ENCODE data around the gene PEX16.

PEX16 gene

GRCh38 chr11:45917623-45918330 is at the start of gene PEX16:
TSS of gene PEX16 (minus strand) at chr11:45917877. CDS start at chr11:45917811, 66 bp downstream.
- peak; percentile 100 for DNase-seq (ENCODE audit: low read depth)
- Histone ChIP-seq H3K9ac (ENCODE audit: low read length) (peak within 1 kb of the TSS; percentile 100), H3K36me3 (ENCODE audit: control insufficient read depth, insufficient read depth, low read length, severe bottlenecking) (peaks cover 31% of the 10 kb centered on the region), H3K27me3 (replicated peaks; ENCODE audit: control insufficient read depth, insufficient read depth, low read length) (no peaks in the 10 kb centered on the region), H3K4me1 (ENCODE audit: control insufficient read depth, insufficient read depth, low read length) (peaks cover 12% of the 10 kb centered on the region), H3K4me3 (ENCODE audit: low read length) (peak within 1 kb of the TSS; percentile 100), H3K9me3 (ENCODE audit: control insufficient read depth, low read length) (no peaks in the 10 kb centered on the region)

DNA sequence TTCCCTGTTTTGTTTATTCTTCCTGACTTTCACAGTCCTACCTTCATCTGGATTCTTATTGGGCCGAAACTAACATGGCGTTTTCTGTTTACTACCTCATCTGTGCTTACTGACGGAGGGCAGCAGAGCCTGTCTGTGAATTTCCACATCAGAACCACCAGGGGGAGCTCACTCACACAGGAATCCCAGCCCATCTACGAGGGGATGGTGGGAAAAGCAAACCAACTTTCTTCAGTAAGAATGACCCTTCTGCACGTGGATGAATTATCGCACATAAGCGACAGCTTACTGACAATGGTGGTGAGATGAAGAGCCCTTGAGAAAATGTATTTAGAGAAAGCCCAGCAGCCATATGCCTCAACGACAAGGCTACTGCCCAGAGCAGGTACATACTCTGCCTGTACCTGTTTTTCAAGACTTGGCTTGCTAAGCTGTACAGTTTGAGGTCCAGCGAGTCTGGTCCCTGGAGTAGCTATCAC is 47.3 kb upstream of the PEX16 start:
- H3K4me1 ChIP-seq (ENCODE audit: control insufficient read depth, insufficient read depth, low read length), result peaks cover 24% of the 10 kb centered on the region
- H3K36me3 ChIP-seq (ENCODE audit: control insufficient read depth, insufficient read depth, low read length, severe bottlenecking), result peaks cover 52% of the 10 kb centered on the region

DNA sequence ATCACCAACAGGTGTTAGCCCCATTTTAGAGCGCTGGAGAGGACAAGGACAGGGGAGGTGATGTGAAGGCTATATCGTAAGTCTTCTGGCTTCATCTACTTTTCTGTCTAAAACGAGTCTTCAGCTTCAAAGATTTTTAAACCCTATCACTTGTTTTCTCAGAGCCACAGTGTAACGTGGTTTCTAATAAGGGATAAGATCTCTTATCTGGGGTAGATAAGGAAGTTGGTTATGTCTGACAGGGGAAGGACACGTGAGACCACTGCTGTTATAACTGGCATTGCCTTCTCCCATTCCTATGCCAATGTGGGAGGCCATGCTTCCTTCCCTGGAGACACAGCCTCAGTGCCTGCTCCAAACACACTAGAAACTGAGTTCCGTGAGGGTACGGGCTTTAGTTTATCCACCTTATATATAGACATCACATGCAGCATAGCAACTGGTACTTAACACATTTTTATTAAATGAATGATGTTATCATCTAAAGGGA is 44.1 kb upstream of the PEX16 start:
- H3K4me3 ChIP-seq (ENCODE audit: low read length), result no peak overlapping the region
- H3K4me1 ChIP-seq (ENCODE audit: control insufficient read depth, insufficient read depth, low read length), result peaks cover 23% of the 10 kb centered on the region
- H3K9me3 ChIP-seq (ENCODE audit: control insufficient read depth, low read length), result peaks cover 5% of the 10 kb centered on the region
- no peaks in the 10 kb centered on the region for H3K27me3 ChIP-seq (replicated peaks; ENCODE audit: control insufficient read depth, insufficient read depth, low read length)
- peaks cover 28% of the 10 kb centered on the region for H3K36me3 ChIP-seq (ENCODE audit: control insufficient read depth, insufficient read depth, low read length, severe bottlenecking)
- H3K9ac ChIP-seq (ENCODE audit: low read length), result no peak overlapping the region
- no peak for DNase-seq (ENCODE audit: low read depth)

More for the DNA sequence above, 47.3 kb upstream of the PEX16 start:
- Histone ChIP-seq H3K9ac (ENCODE audit: low read length) (peak overlapping the region; percentile 28), H3K27me3 (replicated peaks; ENCODE audit: control insufficient read depth, insufficient read depth, low read length) (no peaks in the 10 kb centered on the region), H3K9me3 (ENCODE audit: control insufficient read depth, low read length) (no peaks in the 10 kb centered on the region), H3K4me3 (ENCODE audit: low read length) (no peak overlapping the region)
- DNase-seq (ENCODE audit: low read depth), result peak; percentile 89

GRCh38 chr11:45960387-45961095 is 42.9 kb upstream of the PEX16 start:
- H3K9ac ChIP-seq (ENCODE audit: low read length), result peak overlapping the region; percentile 28
- H3K4me1 ChIP-seq (ENCODE audit: control insufficient read depth, insufficient read depth, low read length), result peaks cover 23% of the 10 kb centered on the region
- H3K4me3 ChIP-seq (ENCODE audit: low read length), result peak overlapping the region; percentile 38
- peaks cover 5% of the 10 kb centered on the region for H3K9me3 ChIP-seq (ENCODE audit: control insufficient read depth, low read length)
- peaks cover 21% of the 10 kb centered on the region for H3K36me3 ChIP-seq (ENCODE audit: control insufficient read depth, insufficient read depth, low read length, severe bottlenecking)
- peak; percentile 29 for DNase-seq (ENCODE audit: low read depth)
- H3K27me3 ChIP-seq (replicated peaks; ENCODE audit: control insufficient read depth, insufficient read depth, low read length), result no peaks in the 10 kb centered on the region

DNA sequence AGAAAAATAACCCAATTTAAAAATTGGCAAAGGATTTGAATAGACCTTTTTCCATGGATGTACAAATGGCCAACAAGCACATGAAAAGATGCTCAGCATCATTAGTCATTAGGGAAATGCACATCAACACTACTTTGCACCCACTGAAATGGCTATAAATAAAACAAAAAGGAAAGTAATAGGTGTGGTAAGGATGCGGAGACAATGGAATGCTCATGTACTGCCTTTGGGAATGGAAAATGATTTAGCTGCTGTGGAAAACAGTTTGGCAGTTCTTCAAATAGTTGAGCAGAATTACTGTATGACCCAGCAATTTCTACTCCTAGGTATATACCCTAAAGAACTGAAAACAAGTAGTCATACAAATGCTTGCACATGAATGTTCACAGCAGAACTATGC is 42.2 kb upstream of the PEX16 start:
- DNase-seq (ENCODE audit: low read depth), result no peak

GRCh38 chr11:45949992-45950407 is 32.3 kb upstream of the PEX16 start:
- DNase-seq (ENCODE audit: low read depth), result no peak
- no peaks in the 10 kb centered on the region for H3K9me3 ChIP-seq (ENCODE audit: control insufficient read depth, low read length)
- peaks cover 65% of the 10 kb centered on the region for H3K36me3 ChIP-seq (ENCODE audit: control insufficient read depth, insufficient read depth, low read length, severe bottlenecking)
- no peak overlapping the region for H3K4me3 ChIP-seq (ENCODE audit: low read length)
- no peaks in the 10 kb centered on the region for H3K27me3 ChIP-seq (replicated peaks; ENCODE audit: control insufficient read depth, insufficient read depth, low read length)
- H3K4me1 ChIP-seq (ENCODE audit: control insufficient read depth, insufficient read depth, low read length), result peaks cover 12% of the 10 kb centered on the region
- H3K9ac ChIP-seq (ENCODE audit: low read length), result no peak overlapping the region

More for the DNA sequence above, 42.2 kb upstream of the PEX16 start:
- H3K9ac ChIP-seq (ENCODE audit: low read length), result no peak overlapping the region
- peaks cover 5% of the 10 kb centered on the region for H3K9me3 ChIP-seq (ENCODE audit: control insufficient read depth, low read length)
- H3K4me1 ChIP-seq (ENCODE audit: control insufficient read depth, insufficient read depth, low read length), result peaks cover 23% of the 10 kb centered on the region
- H3K27me3 ChIP-seq (replicated peaks; ENCODE audit: control insufficient read depth, insufficient read depth, low read length), result no peaks in the 10 kb centered on the region
- peak overlapping the region; percentile 38 for H3K4me3 ChIP-seq (ENCODE audit: low read length)
- H3K36me3 ChIP-seq (ENCODE audit: control insufficient read depth, insufficient read depth, low read length, severe bottlenecking), result peaks cover 17% of the 10 kb centered on the region

DNA sequence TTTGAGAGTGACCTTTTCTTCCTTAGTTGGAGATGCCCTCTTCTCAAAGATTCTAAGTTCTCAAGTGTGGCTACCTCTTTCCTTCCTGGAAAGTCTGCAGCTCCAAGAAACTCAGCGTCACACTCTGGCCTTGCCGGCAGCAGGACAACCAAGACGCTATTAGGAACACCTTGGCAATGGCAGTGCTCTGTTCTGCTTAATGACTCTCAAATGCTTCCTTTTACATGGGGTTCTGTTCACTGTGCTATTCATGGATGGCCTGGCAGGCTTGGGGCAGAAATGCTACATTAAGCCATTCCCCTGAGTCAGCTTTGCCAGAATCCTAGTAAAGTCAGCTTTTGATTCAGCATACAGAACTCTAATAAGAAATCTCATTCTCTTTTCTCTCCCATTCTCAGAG is 30.7 kb upstream of the PEX16 start:
- H3K9ac ChIP-seq (ENCODE audit: low read length), result no peak overlapping the region
- DNase-seq (ENCODE audit: low read depth), result no peak
- peaks cover 12% of the 10 kb centered on the region for H3K4me1 ChIP-seq (ENCODE audit: control insufficient read depth, insufficient read depth, low read length)
- H3K4me3 ChIP-seq (ENCODE audit: low read length), result no peak overlapping the region
- peaks cover 74% of the 10 kb centered on the region for H3K36me3 ChIP-seq (ENCODE audit: control insufficient read depth, insufficient read depth, low read length, severe bottlenecking)
- no peaks in the 10 kb centered on the region for H3K9me3 ChIP-seq (ENCODE audit: control insufficient read depth, low read length)
- H3K27me3 ChIP-seq (replicated peaks; ENCODE audit: control insufficient read depth, insufficient read depth, low read length), result no peaks in the 10 kb centered on the region

GRCh38 chr11:45947885-45948284 is 30.2 kb upstream of the PEX16 start:
- H3K4me3 ChIP-seq (ENCODE audit: low read length), result no peak overlapping the region
- no peaks in the 10 kb centered on the region for H3K27me3 ChIP-seq (replicated peaks; ENCODE audit: control insufficient read depth, insufficient read depth, low read length)
- H3K4me1 ChIP-seq (ENCODE audit: control insufficient read depth, insufficient read depth, low read length), result peaks cover 12% of the 10 kb centered on the region
- no peak for DNase-seq (ENCODE audit: low read depth)
- peaks cover 72% of the 10 kb centered on the region for H3K36me3 ChIP-seq (ENCODE audit: control insufficient read depth, insufficient read depth, low read length, severe bottlenecking)
- no peak overlapping the region for H3K9ac ChIP-seq (ENCODE audit: low read length)
- H3K9me3 ChIP-seq (ENCODE audit: control insufficient read depth, low read length), result no peaks in the 10 kb centered on the region

- Histone ChIP-seq H3K4me1 (ENCODE audit: control insufficient read depth, insufficient read depth, low read length) (peaks cover 12% of the 10 kb centered on the region), H3K36me3 (ENCODE audit: control insufficient read depth, insufficient read depth, low read length, severe bottlenecking) (peaks cover 76% of the 10 kb centered on the region), H3K27me3 (replicated peaks; ENCODE audit: control insufficient read depth, insufficient read depth, low read length) (no peaks in the 10 kb centered on the region), H3K9ac (ENCODE audit: low read length) (no peak overlapping the region), H3K4me3 (ENCODE audit: low read length) (no peak overlapping the region), H3K9me3 (ENCODE audit: control insufficient read depth, low read length) (no peaks in the 10 kb centered on the region)
- DNase-seq (ENCODE audit: low read depth), result no peak
These were observed 27.8 kb upstream of the PEX16 start for GRCh38 chr11:45945397-45945999.

- Histone ChIP-seq H3K27me3 (replicated peaks; ENCODE audit: control insufficient read depth, insufficient read depth, low read length) (no peaks in the 10 kb centered on the region), H3K36me3 (ENCODE audit: control insufficient read depth, insufficient read depth, low read length, severe bottlenecking) (peaks cover 59% of the 10 kb centered on the region), H3K4me1 (ENCODE audit: control insufficient read depth, insufficient read depth, low read length) (peaks cover 8% of the 10 kb centered on the region), H3K9me3 (ENCODE audit: control insufficient read depth, low read length) (no peaks in the 10 kb centered on the region), H3K4me3 (ENCODE audit: low read length) (no peak overlapping the region), H3K9ac (ENCODE audit: low read length) (no peak overlapping the region)
- no peak for DNase-seq (ENCODE audit: low read depth)
These were observed 24.7 kb upstream of the PEX16 start for GRCh38 chr11:45942381-45942780.

DNA sequence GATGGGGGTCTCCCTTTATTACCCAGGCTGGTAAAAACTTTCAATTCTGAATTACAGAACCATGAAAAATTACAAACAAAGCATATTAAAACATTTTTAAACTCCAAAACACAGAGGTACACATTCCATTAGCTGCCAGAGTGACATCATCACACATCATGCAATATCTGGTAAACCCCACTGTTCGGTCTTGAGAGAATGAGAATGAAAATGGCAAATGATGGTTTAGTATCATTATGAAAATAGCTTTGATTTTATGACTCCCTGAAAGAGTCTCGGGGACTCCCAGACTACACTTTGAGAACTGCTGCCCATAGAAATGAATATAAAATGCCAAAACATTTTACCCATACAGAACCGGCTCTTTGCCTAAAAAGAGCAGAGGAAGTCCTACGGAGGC is 23.6 kb upstream of the PEX16 start:
- Histone ChIP-seq H3K9me3 (ENCODE audit: control insufficient read depth, low read length) (no peaks in the 10 kb centered on the region), H3K9ac (ENCODE audit: low read length) (no peak overlapping the region), H3K4me1 (ENCODE audit: control insufficient read depth, insufficient read depth, low read length) (peaks cover 8% of the 10 kb centered on the region), H3K4me3 (ENCODE audit: low read length) (no peak overlapping the region), H3K27me3 (replicated peaks; ENCODE audit: control insufficient read depth, insufficient read depth, low read length) (no peaks in the 10 kb centered on the region), H3K36me3 (ENCODE audit: control insufficient read depth, insufficient read depth, low read length, severe bottlenecking) (peaks cover 61% of the 10 kb centered on the region)
- DNase-seq (ENCODE audit: low read depth), result no peak

Data from adipocyte (in vitro differentiated cells).